H1 (cell line): ENCODE results near the gene MMUT. TPM values are rescaled to one million over a fixed set of nuclear protein-coding genes. Genes with fewer than 3 reads are reported as not detected.

ENCODE experiments used
- CTCF ChIA-PET: fragments of 300-600 bp; sonication (Branson Sonifier 250); formaldehyde crosslinking; loops from one replicate; lab custom pipeline; 2021; ENCODE audit not compliant: partially characterized antibody; lab: Charles Lee
- POLR2A ChIA-PET: fragments of 300-600 bp; sonication (Branson Sonifier 250); formaldehyde crosslinking; loops from one replicate; lab custom pipeline; 2021; ENCODE audit warnings: inconsistent platforms; ENCODE audit not compliant: partially characterized antibody; lab: Charles Lee
- DNase-seq, 2 experiments: peaks; one replicate each; pipeline versions ENCODE4 v3.0.0 to v3.0.0-alpha.2; 2010 to 2022; ENCODE audit warnings: low spot score in 2 of 2, low read depth in 1 of 2, mixed read lengths in 1 of 2
- FAIRE-seq: peaks from 2 replicates; lab custom pipeline; 2011; peaks lifted over from hg19 to GRCh38; lab: Jason Lieb, UNC
- H2AFZ ChIP-seq: 2 replicates; pipeline ENCODE4 v1.8.1; 2012; ENCODE audit warnings: low read length, inconsistent platforms
- H2AK5ac ChIP-seq: 2 replicates; pipeline ENCODE4 v1.6.1; 2013; ENCODE audit warnings: low read depth, low read length
- H2BK120ac ChIP-seq: replicated peaks from 2 replicates; pipeline ENCODE3; 2013; ENCODE audit warnings: low read depth, low read length, inconsistent platforms
- H2BK12ac ChIP-seq: 2 replicates; pipeline ENCODE4 v1.6.1; 2013; ENCODE audit warnings: low read depth, low read length
- H2BK15ac ChIP-seq: 2 replicates; pipeline ENCODE4 v1.6.1; 2013; ENCODE audit warnings: low read length
- H2BK20ac ChIP-seq: 2 replicates; pipeline ENCODE4 v1.6.1; 2013; ENCODE audit warnings: low read length
- H2BK5ac ChIP-seq: 2 replicates; pipeline ENCODE4 v1.6.1; 2013; ENCODE audit warnings: low read depth, low read length
- H3K14ac ChIP-seq: 2 replicates; pipeline ENCODE4 v1.6.1; 2013; ENCODE audit warnings: inconsistent platforms; ENCODE audit not compliant: insufficient read length
- H3K18ac ChIP-seq: 2 replicates; pipeline ENCODE4 v1.6.1; 2013; ENCODE audit warnings: low read length; ENCODE audit errors: extremely low read depth
- H3K23ac ChIP-seq: 2 replicates; pipeline ENCODE4 v1.6.1; 2013; ENCODE audit warnings: inconsistent platforms; ENCODE audit not compliant: insufficient read length
- H3K23me2 ChIP-seq: 2 replicates; pipeline ENCODE4 v1.6.1; 2013; ENCODE audit warnings: low read depth, low read length
- H3K27ac ChIP-seq: 2 replicates; pipeline ENCODE4 v1.6.1; 2011; ENCODE audit warnings: low read depth, low read length, inconsistent platforms
- H3K27me3 ChIP-seq, 4 experiments: replicated peaks in 1 of 4; 1 replicate in 1 of 4; 2 replicates in 3 of 4; pipeline versions ENCODE4 v1.6.1 to v1.8.1; 2011 to 2013; ENCODE audit warnings: low read length in 3 of 4, mild to moderate bottlenecking in 3 of 4, inconsistent platforms in 2 of 4, mixed read lengths in 2 of 4, moderate library complexity in 1 of 4; ENCODE audit not compliant: control insufficient read depth in 3 of 4, insufficient read depth in 3 of 4; ENCODE audit errors: extremely low read depth in 1 of 4
- H3K36me3 ChIP-seq, 4 experiments: 2 replicates each; pipeline versions ENCODE4 v1.6.1 to v1.8.1; 2011 to 2013; ENCODE audit warnings: mild to moderate bottlenecking in 4 of 4, low read length in 3 of 4, moderate library complexity in 2 of 4, control low read depth in 1 of 4, inconsistent platforms in 1 of 4; ENCODE audit not compliant: insufficient read depth in 4 of 4, control insufficient read depth in 2 of 4
- H3K4ac ChIP-seq: replicated peaks from 2 replicates; pipeline ENCODE3; 2013; ENCODE audit warnings: low read length, low read depth, mixed read lengths, inconsistent platforms; ENCODE audit not compliant: insufficient read length
- H3K4me1 ChIP-seq, 4 experiments: replicated peaks in 1 of 4; 1 replicate in 1 of 4; 2 replicates in 3 of 4; pipeline versions ENCODE4 v1.6.1 to v1.8.1; 2011 to 2013; ENCODE audit warnings: low read length in 3 of 4, inconsistent platforms in 2 of 4, mixed read lengths in 1 of 4; ENCODE audit not compliant: insufficient read depth in 4 of 4, control insufficient read depth in 3 of 4
- H3K4me2 ChIP-seq, 2 experiments: 2 replicates each; pipeline versions ENCODE4 v1.6.1 to v1.8.1; 2011 to 2013; ENCODE audit warnings: low read depth in 2 of 2, low read length in 2 of 2, control low read depth in 1 of 2, inconsistent platforms in 1 of 2, mild to moderate bottlenecking in 1 of 2; ENCODE audit not compliant: insufficient read depth in 1 of 2
- H3K4me3 ChIP-seq, 4 experiments: fragments of 200-600, 300-600 bp in 1 of 4; sonication (generic), shearing (Covaris generic), sonication (Bioruptor Twin) in 1 of 4; 2 replicates each; pipeline versions ENCODE4 v1.5.1 to v1.8.1; 2011 to 2016; ENCODE audit warnings: low read length in 4 of 4, low read depth in 3 of 4, control low read depth in 2 of 4, inconsistent platforms in 2 of 4, mild to moderate bottlenecking in 2 of 4, mixed read lengths in 1 of 4, moderate library complexity in 1 of 4; ENCODE audit not compliant: insufficient read depth in 2 of 4; ENCODE audit errors: extremely low read depth in 1 of 4
- H3K56ac ChIP-seq: replicated peaks from 2 replicates; pipeline ENCODE3; 2013; ENCODE audit warnings: low read depth, mild to moderate bottlenecking, mixed read lengths, low read length, inconsistent platforms; ENCODE audit not compliant: insufficient read length
- H3K79me1 ChIP-seq: 2 replicates; pipeline ENCODE4 v1.6.1; 2013; ENCODE audit warnings: low read depth, low read length, control low read depth
- H3K79me2 ChIP-seq, 2 experiments: 2 replicates each; pipeline versions ENCODE4 v1.6.1 to v1.8.1; 2012 to 2013; ENCODE audit warnings: low read length in 2 of 2, mild to moderate bottlenecking in 2 of 2, inconsistent platforms in 1 of 2; ENCODE audit not compliant: insufficient read depth in 2 of 2, control insufficient read depth in 1 of 2
- H3K9ac ChIP-seq, 4 experiments: replicated peaks in 1 of 4; 1 replicate in 1 of 4; 2 replicates in 3 of 4; pipeline versions ENCODE4 v1.6.1 to v1.8.1; 2011 to 2013; ENCODE audit warnings: low read depth in 3 of 4, low read length in 3 of 4, control low read depth in 2 of 4, mild to moderate bottlenecking in 2 of 4, moderate library complexity in 2 of 4, inconsistent platforms in 1 of 4; ENCODE audit errors: extremely low read depth in 1 of 4
- H3K9me3 ChIP-seq, 2 experiments: 2 replicates each; pipeline versions ENCODE4 v1.6.1 to v1.8.1; 2012 to 2013; ENCODE audit warnings: mild to moderate bottlenecking in 2 of 2, moderate library complexity in 2 of 2, control low read depth in 1 of 2, inconsistent platforms in 1 of 2, low read depth in 1 of 2, low read length in 1 of 2, mixed read lengths in 1 of 2; ENCODE audit not compliant: insufficient read depth in 2 of 2
- H4K20me1 ChIP-seq, 2 experiments: replicated peaks in 1 of 2; 2 replicates each; pipeline versions ENCODE3 to v1.8.1; 2011 to 2013; ENCODE audit warnings: inconsistent platforms in 2 of 2, low read length in 2 of 2, mild to moderate bottlenecking in 1 of 2; ENCODE audit not compliant: insufficient read depth in 2 of 2, control insufficient read depth in 1 of 2
- H4K5ac ChIP-seq: 2 replicates; pipeline ENCODE4 v1.6.1; 2013; ENCODE audit warnings: low read length, low read depth, mixed read lengths, inconsistent platforms; ENCODE audit not compliant: insufficient read length
- H4K8ac ChIP-seq: 2 replicates; pipeline ENCODE4 v1.8.0; 2013; ENCODE audit warnings: mild to moderate bottlenecking, moderate library complexity, low read length, inconsistent platforms; ENCODE audit not compliant: insufficient read depth; ENCODE audit errors: extremely low read depth
- H4K91ac ChIP-seq: replicated peaks from 2 replicates; pipeline ENCODE3; 2013; ENCODE audit warnings: low read length, mixed read lengths, inconsistent platforms; ENCODE audit not compliant: insufficient read length
- FOSL1 ChIP-seq: IDR thresholded peaks from 2 replicates; pipeline ENCODE4 v1.6.1; 2011; ENCODE audit warnings: mild to moderate bottlenecking, low read depth, low read length, moderate library complexity; ENCODE audit not compliant: insufficient read depth
- WGBS, 2 experiments: shearing (Covaris generic) in 1 of 2; methylation state at CpG; one replicate each; pipeline versions ENCODE4 v1.1.6 to v1.1.7; 2013 to 2015; ENCODE audit warnings: low lambda C conversion rate in 2 of 2, mixed read lengths in 2 of 2, inconsistent platforms in 1 of 2, low coverage in 1 of 2, missing lambda C conversion rate in 1 of 2; ENCODE audit not compliant: insufficient replicate concordance in 2 of 2, insufficient coverage in 1 of 2, insufficient read length in 1 of 2; ENCODE audit errors: extremely low coverage in 1 of 2, missing lambda C conversion rate in 1 of 2; 5-methylcytosine and 5-hydroxymethylcytosine counted together
- polyA plus RNA-seq, 7 experiments: library from polyadenylated mRNA; depleted of rRNA in 3 of 7; stranded (reverse) in 5 of 7; unstranded in 2 of 7; fragments of >200 nt in 5 of 7; fragments of 200-250 nt in 2 of 7; gene quantifications; 1 replicate in 5 of 7; 2 replicates in 1 of 7; 4 replicates in 1 of 7; pipeline versions ENCODE4 v1.2.1 to v1.2.3, GENCODE V29; 2011 to 2013; ENCODE audit warnings: missing spikeins in 2 of 7, mixed read lengths in 2 of 7
- total RNA-seq: library from RNA; stranded (reverse); fragmentation: NEBNext Ultra II Directional; extraction: Animal tissue kit (Norgen Biotek cat#: 25700); gene quantifications from 2 replicates; pipeline ENCODE4 v1.2.1, GENCODE V29; 2021

Gene MMUT
- total and polyA plus RNA-seq, 2 of the 8 experiments (the other 6 are each of a cell fraction or from before 2014, with no cell fraction given) = 5.2 to 13.0 TPM

DNA sequence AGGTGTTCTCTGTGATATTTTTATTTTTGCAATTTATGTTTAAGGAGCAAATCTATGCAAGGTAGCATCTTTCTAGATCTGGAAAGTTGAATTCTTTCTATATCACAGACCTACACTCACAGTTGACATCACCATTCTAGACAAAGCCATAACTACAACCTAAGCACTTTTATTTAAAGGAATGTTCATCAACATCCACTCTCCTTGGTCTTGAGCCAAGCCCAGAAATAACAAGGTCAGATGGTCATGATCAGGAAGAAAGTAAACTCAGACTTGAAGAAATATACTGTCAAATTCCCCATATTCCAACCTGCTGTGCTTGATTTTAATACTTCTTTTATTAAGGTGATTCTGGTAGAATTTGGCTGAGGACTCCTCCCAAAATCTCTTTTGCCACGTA, 32.2 kb downstream of the MMUT start:
- Histone ChIP-seq H3K9ac (no peak overlapping the region), H2BK120ac (no peak overlapping the region)
- TF ChIP-seq FOSL1 = no peak
- TF ChIP-seq, all 59 proteins: peak for 0
- no peak overlapping the region for H4K91ac ChIP-seq
- no peak overlapping the region for H2BK20ac ChIP-seq
- no peak overlapping the region for H2BK12ac ChIP-seq
- no peak overlapping the region for H4K5ac ChIP-seq
- no peak overlapping the region for H3K23ac ChIP-seq
- WGBS, 2 experiments = 87% methylated on average over 1 of the region's 1 CpG; no CpG with 5 or more reads in 1 of the 2 experiments
- H2AFZ ChIP-seq = no peak overlapping the region
- H4K8ac ChIP-seq = no peak overlapping the region
- H3K4ac ChIP-seq = no peak overlapping the region
- H3K79me2 ChIP-seq = no peaks in the 10 kb centered on the region
- H3K14ac ChIP-seq = no peak overlapping the region
- H2BK15ac ChIP-seq = no peak overlapping the region
- H3K27me3 ChIP-seq = no peaks in the 10 kb centered on the region
- no peak overlapping the region for H2AK5ac ChIP-seq
- no peak overlapping the region for H3K27ac ChIP-seq
- no peak overlapping the region for H3K4me2 ChIP-seq
- H2BK5ac ChIP-seq = no peak overlapping the region
- H3K4me3 ChIP-seq = no peak overlapping the region
- CTCF ChIA-PET = interaction anchor here (1.6 kb wide), 1 partner anchor 20 kb away, joined by 4 read pairs; no protein-coding TSS in a partner anchor
- no peaks in the 10 kb centered on the region for H3K79me1 ChIP-seq
- POLR2A ChIA-PET = no interaction called here
- H3K4me1 ChIP-seq = no peaks in the 10 kb centered on the region
- no peak overlapping the region for H3K18ac ChIP-seq
- H3K36me3 ChIP-seq = peaks cover 0 to 4% (median 0%) of the 10 kb centered on the region in 4 experiments; a peak in 2 of 8 replicates
- H3K56ac ChIP-seq = no peak overlapping the region
- no peaks in the 10 kb centered on the region for H3K23me2 ChIP-seq
- FAIRE-seq (no peak), DNase-seq (no peak)
- no peaks in the 10 kb centered on the region for H4K20me1 ChIP-seq
- no peaks in the 10 kb centered on the region for H3K9me3 ChIP-seq
